ENCODE data around the gene GZF1. TPM values are rescaled to one million over a fixed set of nuclear protein-coding genes. Genes with fewer than 3 reads are reported as not detected.

Gene GZF1
- total and polyA plus RNA-seq, 2 donors (not counting 1 experiment from before 2014, with no cell fraction given), result 10.8 to 21.5 TPM

GRCh38 chr20:23401051-23401450, 39.1 kb downstream of the GZF1 start:
- no peaks in the 10 kb centered on the region for H3K36me3 ChIP-seq (ENCODE audit: control insufficient read depth, insufficient read depth, low read length)
- peaks cover 24% of the 10 kb centered on the region for H3K79me2 ChIP-seq (ENCODE audit: control insufficient read depth, insufficient read depth, low read length)
- no peaks in the 10 kb centered on the region for H3K27me3 ChIP-seq (ENCODE audit: control insufficient read depth, insufficient read depth, low read length)
- no peak for TF ChIP-seq CTCF (conservative IDR thresholded peaks at IDR 0.05 in 1 of 2, IDR thresholded peaks at IDR 0.05 in 1 of 2; ENCODE audit: low read depth in 1 of 2, low read length in 2 of 2)
- no peak for TF ChIP-seq EZH2 (IDR thresholded peaks at IDR 0.05; ENCODE audit: low read length, missing control alignments)
- H4K20me1 ChIP-seq (ENCODE audit: control insufficient read depth, extremely low read depth, insufficient read depth, low read length), result no peaks in the 10 kb centered on the region
- H3K9me3 ChIP-seq (ENCODE audit: control insufficient read depth, insufficient read depth, low read depth, low read length), result no peaks in the 10 kb centered on the region
- no peak for DNase-seq (ENCODE audit: low read depth in 2 of 2)
- H3K9ac ChIP-seq (ENCODE audit: insufficient read depth, low read length), result no peak overlapping the region
- no peak overlapping the region for H3K4me3 ChIP-seq (replicated peaks in 1 of 4; ENCODE audit: control extremely low read depth in 1 of 4, insufficient read depth in 1 of 4, low read depth in 3 of 4, low read length in 4 of 4)
- H3K4me2 ChIP-seq (ENCODE audit: extremely low read depth, insufficient read depth, low read length), result no peak overlapping the region
- no peak overlapping the region for H3K27ac ChIP-seq (ENCODE audit: insufficient read depth, low read length)
- H2AFZ ChIP-seq (ENCODE audit: low read length), result no peak overlapping the region
- H3K4me1 ChIP-seq (ENCODE audit: control insufficient read depth, extremely low read depth, insufficient read depth, low read length), result peaks cover 3% of the 10 kb centered on the region

- Histone ChIP-seq H3K79me2 (ENCODE audit: control insufficient read depth, insufficient read depth, low read length) (peaks cover 41% of the 10 kb centered on the region), H3K9ac (ENCODE audit: insufficient read depth, low read length) (no peak overlapping the region), H3K36me3 (ENCODE audit: control insufficient read depth, insufficient read depth, low read length) (no peaks in the 10 kb centered on the region), H4K20me1 (ENCODE audit: control insufficient read depth, extremely low read depth, insufficient read depth, low read length) (no peaks in the 10 kb centered on the region), H2AFZ (ENCODE audit: low read length) (no peak overlapping the region), H3K27ac (ENCODE audit: insufficient read depth, low read length) (no peak overlapping the region), H3K4me1 (ENCODE audit: control insufficient read depth, extremely low read depth, insufficient read depth, low read length) (peaks cover 3% of the 10 kb centered on the region), H3K4me2 (ENCODE audit: extremely low read depth, insufficient read depth, low read length) (no peak overlapping the region), H3K4me3 (replicated peaks in 1 of 4; ENCODE audit: control extremely low read depth in 1 of 4, insufficient read depth in 1 of 4, low read depth in 3 of 4, low read length in 4 of 4) (no peak overlapping the region), H3K27me3 (ENCODE audit: control insufficient read depth, insufficient read depth, low read length) (no peaks in the 10 kb centered on the region), H3K9me3 (ENCODE audit: control insufficient read depth, insufficient read depth, low read depth, low read length) (no peaks in the 10 kb centered on the region)
- peak in 1 of 2 donors; percentile 40 for DNase-seq (ENCODE audit: low read depth in 2 of 2)
- TF ChIP-seq CTCF (conservative IDR thresholded peaks at IDR 0.05 in 1 of 2, IDR thresholded peaks at IDR 0.05 in 1 of 2; ENCODE audit: low read depth in 1 of 2, low read length in 2 of 2), result no peak
- no peak for TF ChIP-seq EZH2 (IDR thresholded peaks at IDR 0.05; ENCODE audit: low read length, missing control alignments)
Observed at GRCh38 chr20:23403751-23404150, 41.8 kb downstream of the GZF1 start.

GRCh38 chr20:23404196-23404595, 42.2 kb downstream of the GZF1 start:
- Histone ChIP-seq H3K9me3 (ENCODE audit: control insufficient read depth, insufficient read depth, low read depth, low read length) (no peaks in the 10 kb centered on the region), H3K79me2 (ENCODE audit: control insufficient read depth, insufficient read depth, low read length) (peaks cover 46% of the 10 kb centered on the region), H3K27ac (ENCODE audit: insufficient read depth, low read length) (no peak overlapping the region), H3K4me2 (ENCODE audit: extremely low read depth, insufficient read depth, low read length) (no peak overlapping the region), H3K36me3 (ENCODE audit: control insufficient read depth, insufficient read depth, low read length) (no peaks in the 10 kb centered on the region), H3K4me3 (replicated peaks in 1 of 4; ENCODE audit: control extremely low read depth in 1 of 4, insufficient read depth in 1 of 4, low read depth in 3 of 4, low read length in 4 of 4) (no peak overlapping the region), H3K27me3 (ENCODE audit: control insufficient read depth, insufficient read depth, low read length) (no peaks in the 10 kb centered on the region), H3K4me1 (ENCODE audit: control insufficient read depth, extremely low read depth, insufficient read depth, low read length) (peaks cover 3% of the 10 kb centered on the region), H4K20me1 (ENCODE audit: control insufficient read depth, extremely low read depth, insufficient read depth, low read length) (no peaks in the 10 kb centered on the region), H3K9ac (ENCODE audit: insufficient read depth, low read length) (no peak overlapping the region), H2AFZ (ENCODE audit: low read length) (no peak overlapping the region)
- no peak for TF ChIP-seq CTCF (conservative IDR thresholded peaks at IDR 0.05 in 1 of 2, IDR thresholded peaks at IDR 0.05 in 1 of 2; ENCODE audit: low read depth in 1 of 2, low read length in 2 of 2)
- TF ChIP-seq EZH2 (IDR thresholded peaks at IDR 0.05; ENCODE audit: low read length, missing control alignments), result no peak
- DNase-seq (ENCODE audit: low read depth in 2 of 2), result peak; percentile 33 to 36

Data from fibroblast of lung (primary cell).